Measurements from ENCODE around the gene SH2D5.

SH2D5 gene

GRCh38 chr1:20732588-20733359 lies at the start of gene SH2D5:
Gene SH2D5, minus strand, starts transcription at chr1:20732703. Its CDS starts 4,659 bp downstream, at chr1:20728044.
- peaks cover 44% of the 10 kb centered on the region for H3K27me3 ChIP-seq (replicated peaks; ENCODE audit: insufficient read depth, low read length)
- H3K27ac ChIP-seq (ENCODE audit: low read length) = peak within 1 kb of the TSS; percentile 27; the same call in 1 of the 2 replicates
- peak within 1 kb of the TSS; percentile 58 for H3K4me3 ChIP-seq (ENCODE audit: low read length)
- peak within 1 kb of the TSS; percentile 88 for H3K4me2 ChIP-seq (ENCODE audit: low read depth, low read length)
- no peaks in the 10 kb centered on the region for H3K79me2 ChIP-seq (ENCODE audit: low read length)
- H2AFZ ChIP-seq (ENCODE audit: low read length) = peak within 1 kb of the TSS; percentile 63
- H3K36me3 ChIP-seq (replicated peaks; ENCODE audit: insufficient read depth, low read length) = no peaks in the 10 kb centered on the region
- no peaks in the 10 kb centered on the region for H4K20me1 ChIP-seq (ENCODE audit: insufficient read depth, low read length)
- H3K9me3 ChIP-seq (replicated peaks; ENCODE audit: insufficient read depth, low read length) = no peaks in the 10 kb centered on the region
- peaks cover 11% of the 10 kb centered on the region; the same call in 1 of the 2 replicates for H3K4me1 ChIP-seq (ENCODE audit: low read length)
- H3F3A ChIP-seq (ENCODE audit: insufficient read depth, low read length) = peaks cover 16% of the 10 kb centered on the region
- H3K9me2 ChIP-seq (replicated peaks; ENCODE audit: insufficient read depth, low read length) = no peaks in the 10 kb centered on the region
- peak; percentile 88 for DNase-seq
- TF ChIP-seq EZH2 (optimal IDR thresholded peaks at IDR 0.05; ENCODE audit: low read depth, low read length) (no peak), EZH2phosphoT487 (IDR thresholded peaks at IDR 0.05; ENCODE audit: low read length) (no peak), CTCF (IDR thresholded peaks at IDR 0.05; ENCODE audit: low read length) (peak; percentile 46)
- peak within 1 kb of the TSS; percentile 8; the same call in 1 of the 2 replicates for H3K9ac ChIP-seq (ENCODE audit: low read length)

- Histone ChIP-seq H3K4me2 (ENCODE audit: low read depth, low read length) (no peak overlapping the region), H3K4me1 (ENCODE audit: low read length) (no peaks in the 10 kb centered on the region), H3K27ac (ENCODE audit: low read length) (no peak overlapping the region), H3K9me2 (replicated peaks; ENCODE audit: insufficient read depth, low read length) (no peaks in the 10 kb centered on the region), H3K27me3 (replicated peaks; ENCODE audit: insufficient read depth, low read length) (no peaks in the 10 kb centered on the region), H3K4me3 (ENCODE audit: low read length) (no peak overlapping the region), H2AFZ (ENCODE audit: low read length) (no peak overlapping the region), H3K9me3 (replicated peaks; ENCODE audit: insufficient read depth, low read length) (no peaks in the 10 kb centered on the region), H3K9ac (ENCODE audit: low read length) (no peak overlapping the region), H4K20me1 (ENCODE audit: insufficient read depth, low read length) (peaks cover 19% of the 10 kb centered on the region; the same call in 1 of the 2 replicates), H3F3A (ENCODE audit: insufficient read depth, low read length) (no peaks in the 10 kb centered on the region), H3K36me3 (replicated peaks; ENCODE audit: insufficient read depth, low read length) (peaks cover 36% of the 10 kb centered on the region), H3K79me2 (ENCODE audit: low read length) (peaks cover 69% of the 10 kb centered on the region)
- DNase-seq = no peak
- TF ChIP-seq CTCF (IDR thresholded peaks at IDR 0.05; ENCODE audit: low read length) (no peak), EZH2 (optimal IDR thresholded peaks at IDR 0.05; ENCODE audit: low read depth, low read length) (no peak), EZH2phosphoT487 (IDR thresholded peaks at IDR 0.05; ENCODE audit: low read length) (no peak)
These were observed 43.2 kb upstream of the SH2D5 start for GRCh38 chr1:20775700-20776099.

- Histone ChIP-seq H3K27ac (ENCODE audit: low read length) (no peak overlapping the region), H4K20me1 (ENCODE audit: insufficient read depth, low read length) (peaks cover 3% of the 10 kb centered on the region; the same call in 1 of the 2 replicates), H3K4me2 (ENCODE audit: low read depth, low read length) (no peak overlapping the region), H3F3A (ENCODE audit: insufficient read depth, low read length) (no peaks in the 10 kb centered on the region), H3K9ac (ENCODE audit: low read length) (no peak overlapping the region), H3K4me1 (ENCODE audit: low read length) (no peaks in the 10 kb centered on the region), H3K4me3 (ENCODE audit: low read length) (no peak overlapping the region), H3K9me3 (replicated peaks; ENCODE audit: insufficient read depth, low read length) (no peaks in the 10 kb centered on the region), H3K36me3 (replicated peaks; ENCODE audit: insufficient read depth, low read length) (peaks cover 29% of the 10 kb centered on the region), H3K9me2 (replicated peaks; ENCODE audit: insufficient read depth, low read length) (no peaks in the 10 kb centered on the region), H3K27me3 (replicated peaks; ENCODE audit: insufficient read depth, low read length) (no peaks in the 10 kb centered on the region), H2AFZ (ENCODE audit: low read length) (no peak overlapping the region), H3K79me2 (ENCODE audit: low read length) (peaks cover 33% of the 10 kb centered on the region)
- DNase-seq = no peak
- TF ChIP-seq CTCF (IDR thresholded peaks at IDR 0.05; ENCODE audit: low read length) (no peak), EZH2 (optimal IDR thresholded peaks at IDR 0.05; ENCODE audit: low read depth, low read length) (no peak), EZH2phosphoT487 (IDR thresholded peaks at IDR 0.05; ENCODE audit: low read length) (no peak)
These were observed 39.3 kb upstream of the SH2D5 start for GRCh38 chr1:20771780-20772179.

Measured in MM.1S (cell line).